B cell (primary cell): ENCODE results near the gene SIRT1. TPM values are rescaled to one million over a fixed set of nuclear protein-coding genes. Genes with fewer than 3 reads are reported as not detected.

Experiments
- ATAC-seq: fragments of 200-7000 bp; cut with Tn5 transposase; one replicate; pipeline ENCODE4 v1.10.0; 2021; ENCODE audit warnings: low read depth, mild to moderate bottlenecking, moderate number of reproducible peaks, moderate library complexity
- CTCF ChIA-PET: fragments of 350-600 bp; sonication (Branson Sonifier 250); formaldehyde crosslinking; loops from one replicate; lab custom pipeline; 2021; ENCODE audit warnings: antibody characterized with exemption, inconsistent platforms; lab: Charles Lee
- POLR2A ChIA-PET: fragments of 350-600 bp; sonication (Branson Sonifier 250); formaldehyde crosslinking; loops from one replicate; lab custom pipeline; 2021; ENCODE audit warnings: antibody characterized with exemption; lab: Charles Lee
- DNase-seq: peaks from one replicate; pipeline ENCODE4 v3.0.0; 2013
- H2AFZ ChIP-seq: 2 replicates; pipeline ENCODE4 v1.6.1; 2012; ENCODE audit warnings: mild to moderate bottlenecking, low read depth, low read length; ENCODE audit not compliant: insufficient read depth, poor library complexity, severe bottlenecking
- H3K27ac ChIP-seq, 2 donors: 1 replicate in 1 of 2; 2 replicates in 1 of 2; pipeline ENCODE4 v1.5.1; 2012 to 2013; ENCODE audit warnings: low read length in 2 of 2, mild to moderate bottlenecking in 2 of 2, moderate library complexity in 1 of 2
- H3K27me3 ChIP-seq, 4 experiments: fragments of 200-600 bp in 1 of 4; sonication (generic) in 1 of 4; replicated peaks in 1 of 4; 1 replicate in 2 of 4; 2 replicates in 2 of 4; pipeline versions ENCODE4 v1.6.1 to v1.7.0; 2013 to 2016; ENCODE audit warnings: low read length in 3 of 4, mild to moderate bottlenecking in 2 of 4, mixed read lengths in 1 of 4, moderate library complexity in 1 of 4; ENCODE audit not compliant: insufficient read depth in 4 of 4, control insufficient read depth in 3 of 4; ENCODE audit errors: control extremely low read depth in 1 of 4
- H3K36me3 ChIP-seq, 2 experiments: replicated peaks in 1 of 2; 1 replicate in 1 of 2; 2 replicates in 1 of 2; pipeline versions ENCODE4 v1.6.1 to v1.7.1; 2013; ENCODE audit warnings: low read length in 1 of 2; ENCODE audit not compliant: insufficient read depth in 2 of 2, control insufficient read depth in 1 of 2; ENCODE audit errors: control extremely low read depth in 1 of 2, extremely low read depth in 1 of 2
- H3K4me1 ChIP-seq, 2 donors: fragments of 200-600 bp in 1 of 2; sonication (generic) in 1 of 2; 1 replicate in 1 of 2; 2 replicates in 1 of 2; pipeline versions ENCODE4 v1.5.1 to v1.6.1; 2013 to 2017; ENCODE audit warnings: low read length in 2 of 2; ENCODE audit not compliant: control insufficient read depth in 2 of 2, insufficient read depth in 2 of 2
- H3K4me2 ChIP-seq: replicated peaks from 2 replicates; pipeline ENCODE3; 2012; ENCODE audit warnings: mild to moderate bottlenecking, low read depth, low read length; ENCODE audit not compliant: poor library complexity, severe bottlenecking
- H3K4me3 ChIP-seq, 5 experiments: fragments of 200-600 bp in 1 of 5; sonication (generic) in 1 of 5; 1 replicate in 3 of 5; 2 replicates in 2 of 5; pipeline versions ENCODE4 v1.5.1 to v1.7.0; 2011 to 2016; ENCODE audit warnings: low read length in 4 of 5, mild to moderate bottlenecking in 4 of 5, low read depth in 2 of 5, control low read depth in 1 of 5, moderate library complexity in 1 of 5; ENCODE audit not compliant: insufficient read depth in 1 of 5; ENCODE audit errors: control extremely low read depth in 1 of 5, extremely low read depth in 1 of 5
- H3K79me2 ChIP-seq: fragments of 200-600 bp; sonication (generic); one replicate; pipeline ENCODE4 v1.6.0; 2016; ENCODE audit warnings: low read length; ENCODE audit not compliant: control insufficient read depth, insufficient read depth
- H3K9ac ChIP-seq: fragments of 200-600 bp; sonication (generic); 2 replicates; pipeline ENCODE4 v1.6.1; 2017; ENCODE audit warnings: mild to moderate bottlenecking, low read length, moderate library complexity
- H3K9me3 ChIP-seq, 3 donors: one replicate each; pipeline versions ENCODE4 v1.6.1 to v1.7.1; 2013; ENCODE audit warnings: low read length in 2 of 3; ENCODE audit not compliant: control insufficient read depth in 2 of 3, insufficient read depth in 1 of 3; ENCODE audit errors: control extremely low read depth in 1 of 3
- H4K20me1 ChIP-seq: 2 replicates; pipeline ENCODE4 v1.6.0; 2012; ENCODE audit warnings: mild to moderate bottlenecking, low read length; ENCODE audit not compliant: insufficient read depth, control insufficient read depth, poor library complexity, severe bottlenecking
- H3K27ac Mint-ChIP-seq: one replicate; pipeline ENCODE4 v1.8.0; 2021; ENCODE audit warnings: mixed read lengths
- H3K27me3 Mint-ChIP-seq: one replicate; pipeline ENCODE4 v1.8.0; 2021; ENCODE audit warnings: mixed read lengths
- H3K4me1 Mint-ChIP-seq: one replicate; pipeline ENCODE4 v1.8.0; 2021; ENCODE audit warnings: mixed read lengths
- H3K4me3 Mint-ChIP-seq: one replicate; pipeline ENCODE4 v1.8.0; 2021; ENCODE audit warnings: mixed read lengths
- H3K9me3 Mint-ChIP-seq: one replicate; pipeline ENCODE4 v1.8.0; 2022; ENCODE audit warnings: mixed read lengths; ENCODE audit not compliant: insufficient read depth
- EZH2 ChIP-seq: IDR thresholded peaks from 2 replicates; pipeline ENCODE4 v1.6.1; 2012; ENCODE audit warnings: borderline replicate concordance, low read depth, mild to moderate bottlenecking, moderate library complexity, low read length; ENCODE audit not compliant: insufficient read depth, poor library complexity, severe bottlenecking
- WGBS: methylation state at CpG from one replicate; pipeline ENCODE4 v1.1.5; 2013; ENCODE audit warnings: missing lambda C conversion rate; ENCODE audit not compliant: insufficient coverage; 5-methylcytosine and 5-hydroxymethylcytosine counted together
- intact Hi-C: fragments of 100-400 bp; cut with micrococcal nuclease; formaldehyde crosslinking; loops from one replicate; pipeline ENCODE4 v1.10.0; 2022
- polyA plus RNA-seq: library from polyadenylated mRNA; depleted of rRNA; stranded (reverse); fragments of >200 nt; gene quantifications from 2 replicates; pipeline ENCODE4 v1.2.3, GENCODE V29; 2012
- total RNA-seq, 2 donors: library from RNA; stranded (reverse); fragments of 120-200 nt in 1 of 2; gene quantifications; 1 replicate in 1 of 2; 2 replicates in 1 of 2; pipeline versions ENCODE4 v1.2.3 to v1.2.4, GENCODE V29; 2013 to 2022
- TF ChIP-seq, protein P1 (sequence below): fragments of 200-600 bp; IDR thresholded peaks from one replicate; pipeline ENCODE4 v1.8.0; 2022; ENCODE audit warnings: antibody characterized with exemption, mild to moderate bottlenecking

Gene SIRT1
- total and polyA plus RNA-seq, 2 donors (not counting 1 experiment from before 2014, with no cell fraction given), result 14.4 to 67.8 TPM

GRCh38 chr10:67839951-67840350 lies 44.5 kb upstream of the SIRT1 start:
- H3K9me3 ChIP-seq, result peaks cover 0 to 5% (median 4%) of the 10 kb centered on the region in 3 donors
- H3K4me3 Mint-ChIP-seq, result no peak overlapping the region
- H3K9ac ChIP-seq, result no peak overlapping the region
- TF ChIP-seq, protein P1, sequence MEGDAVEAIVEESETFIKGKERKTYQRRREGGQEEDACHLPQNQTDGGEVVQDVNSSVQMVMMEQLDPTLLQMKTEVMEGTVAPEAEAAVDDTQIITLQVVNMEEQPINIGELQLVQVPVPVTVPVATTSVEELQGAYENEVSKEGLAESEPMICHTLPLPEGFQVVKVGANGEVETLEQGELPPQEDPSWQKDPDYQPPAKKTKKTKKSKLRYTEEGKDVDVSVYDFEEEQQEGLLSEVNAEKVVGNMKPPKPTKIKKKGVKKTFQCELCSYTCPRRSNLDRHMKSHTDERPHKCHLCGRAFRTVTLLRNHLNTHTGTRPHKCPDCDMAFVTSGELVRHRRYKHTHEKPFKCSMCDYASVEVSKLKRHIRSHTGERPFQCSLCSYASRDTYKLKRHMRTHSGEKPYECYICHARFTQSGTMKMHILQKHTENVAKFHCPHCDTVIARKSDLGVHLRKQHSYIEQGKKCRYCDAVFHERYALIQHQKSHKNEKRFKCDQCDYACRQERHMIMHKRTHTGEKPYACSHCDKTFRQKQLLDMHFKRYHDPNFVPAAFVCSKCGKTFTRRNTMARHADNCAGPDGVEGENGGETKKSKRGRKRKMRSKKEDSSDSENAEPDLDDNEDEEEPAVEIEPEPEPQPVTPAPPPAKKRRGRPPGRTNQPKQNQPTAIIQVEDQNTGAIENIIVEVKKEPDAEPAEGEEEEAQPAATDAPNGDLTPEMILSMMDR, result no peak
- no peak for TF ChIP-seq EZH2
- H3K4me1 ChIP-seq, result peaks cover 0 to 3% of the 10 kb centered on the region in 2 donors
- H4K20me1 ChIP-seq, result no peaks in the 10 kb centered on the region
- no peak for ATAC-seq
- no peak for DNase-seq
- H3K4me1 Mint-ChIP-seq, result peaks cover 3% of the 10 kb centered on the region
- no peak overlapping the region for H3K27ac ChIP-seq
- no peaks in the 10 kb centered on the region for H3K27me3 Mint-ChIP-seq
- intact Hi-C loops, result no loop called here
- no peak overlapping the region for H2AFZ ChIP-seq
- CTCF ChIA-PET, result no interaction called here
- no peak overlapping the region for H3K4me3 ChIP-seq
- peaks cover 4% of the 10 kb centered on the region for H3K9me3 Mint-ChIP-seq
- H3K4me2 ChIP-seq, result no peak overlapping the region
- H3K36me3 ChIP-seq, result no peaks in the 10 kb centered on the region
- POLR2A ChIA-PET, result no interaction called here
- H3K27me3 ChIP-seq, result no peaks in the 10 kb centered on the region
- H3K27ac Mint-ChIP-seq, result no peak overlapping the region
- WGBS, result 89% methylated on average over 1 of the region's 3 CpGs
- H3K79me2 ChIP-seq, result no peaks in the 10 kb centered on the region

DNA sequence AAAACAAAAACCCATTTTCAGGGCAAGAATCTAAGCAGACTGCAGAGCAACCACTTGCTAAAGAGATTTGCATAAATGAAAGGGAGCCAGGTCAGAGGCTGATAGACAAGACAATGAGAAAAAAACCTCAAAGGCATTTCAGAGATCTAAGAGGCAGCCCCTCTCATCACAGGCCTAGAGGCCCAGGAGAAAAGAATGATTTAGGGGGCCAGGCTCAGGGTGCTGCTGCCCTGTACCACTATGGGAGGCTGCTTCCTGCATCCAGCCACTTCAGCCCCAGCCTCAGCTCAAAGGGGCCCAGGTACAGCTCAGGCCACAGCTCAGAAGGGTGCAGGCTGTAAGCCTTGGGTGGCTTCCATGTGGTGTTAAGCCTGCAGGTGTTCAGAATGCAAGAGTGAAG lies 42.7 kb upstream of the SIRT1 start:
- no peak overlapping the region for H3K4me3 Mint-ChIP-seq
- H3K9ac ChIP-seq, result no peak overlapping the region
- H2AFZ ChIP-seq, result no peak overlapping the region
- POLR2A ChIA-PET, result no interaction called here
- H3K79me2 ChIP-seq, result no peaks in the 10 kb centered on the region
- no peaks in the 10 kb centered on the region for H3K27me3 Mint-ChIP-seq
- H3K4me1 Mint-ChIP-seq, result peaks cover 3% of the 10 kb centered on the region
- no peak overlapping the region for H3K27ac Mint-ChIP-seq
- CTCF ChIA-PET, result no interaction called here
- H3K27me3 ChIP-seq, result no peaks in the 10 kb centered on the region
- no peak overlapping the region for H3K4me2 ChIP-seq
- no peaks in the 10 kb centered on the region for H3K36me3 ChIP-seq
- H4K20me1 ChIP-seq, result no peaks in the 10 kb centered on the region
- H3K9me3 Mint-ChIP-seq, result peaks cover 4% of the 10 kb centered on the region
- H3K9me3 ChIP-seq, result peaks cover 0 to 5% (median 4%) of the 10 kb centered on the region in 3 donors
- peaks cover 0 to 3% of the 10 kb centered on the region in 2 donors for H3K4me1 ChIP-seq
- ATAC-seq (no peak), DNase-seq (no peak)
- no peak overlapping the region for H3K4me3 ChIP-seq
- H3K27ac ChIP-seq, result no peak overlapping the region
- TF ChIP-seq, protein P1, result no peak
- TF ChIP-seq EZH2, result no peak
- intact Hi-C loops, result no loop called here
